HG03354 (cell line): ENCODE measurements around the gene RNASE8.

Experiments
- ATAC-seq: cut with Tn5 transposase; IDR thresholded peaks from one replicate; pipeline ENCODE4 v1.9.1; 2021; ENCODE audit warnings: mild to moderate bottlenecking; ENCODE audit not compliant: unreplicated experiment, poor library complexity, severe bottlenecking

Gene RNASE8

GRCh38 chr14:21087294-21088091 lies 29.9 kb downstream of the RNASE8 start:
- ATAC-seq, result peak; percentile 80

GRCh38 chr14:21088687-21089086 lies 31.1 kb downstream of the RNASE8 start:
- ATAC-seq, result no peak

GRCh38 chr14:21089271-21089670 lies 31.6 kb downstream of the RNASE8 start:
- no peak for ATAC-seq

- no peak for ATAC-seq
Measured at GRCh38 chr14:21089877-21090193, 32.2 kb downstream of the RNASE8 start.

- ATAC-seq, result no peak
Measured at GRCh38 chr14:21090194-21090939, 32.7 kb downstream of the RNASE8 start.

- ATAC-seq, result no peak
Measured at GRCh38 chr14:21090940-21091663, 33.5 kb downstream of the RNASE8 start.

GRCh38 chr14:21091821-21092272 lies 34.2 kb downstream of the RNASE8 start:
- no peak for ATAC-seq

GRCh38 chr14:21092273-21093011 lies 34.8 kb downstream of the RNASE8 start:
- peak; percentile 88 for ATAC-seq

GRCh38 chr14:21093018-21093417 lies 35.4 kb downstream of the RNASE8 start:
- ATAC-seq, result no peak

- ATAC-seq, result no peak
Measured at GRCh38 chr14:21093769-21094681, 36.4 kb downstream of the RNASE8 start.

- ATAC-seq, result no peak
Measured at GRCh38 chr14:21095430-21096205, 38.0 kb downstream of the RNASE8 start.

GRCh38 chr14:21096438-21096837 lies 38.8 kb downstream of the RNASE8 start:
- ATAC-seq, result no peak

- ATAC-seq, result no peak
Measured at GRCh38 chr14:21096978-21097635, 39.5 kb downstream of the RNASE8 start.

- ATAC-seq, result no peak
Measured at GRCh38 chr14:21097636-21098075, 40.0 kb downstream of the RNASE8 start.

- no peak for ATAC-seq
Measured at GRCh38 chr14:21098076-21098891, 40.7 kb downstream of the RNASE8 start, which contains the start of gene ZNF219. TSS of gene ZNF219 (minus strand) at chr14:21098655. CDS start at chr14:21093591, 5,064 bp downstream.

- ATAC-seq, result no peak
Measured at GRCh38 chr14:21098892-21099595, 41.4 kb downstream of the RNASE8 start.
